Measurements from ENCODE around the gene HCN4. TPM values are rescaled to one million over a fixed set of nuclear protein-coding genes. Genes with fewer than 3 reads are reported as not detected.

The HCN4 gene
- total RNA-seq, 1 donor from 2014 or later: 4.1 TPM

DNA sequence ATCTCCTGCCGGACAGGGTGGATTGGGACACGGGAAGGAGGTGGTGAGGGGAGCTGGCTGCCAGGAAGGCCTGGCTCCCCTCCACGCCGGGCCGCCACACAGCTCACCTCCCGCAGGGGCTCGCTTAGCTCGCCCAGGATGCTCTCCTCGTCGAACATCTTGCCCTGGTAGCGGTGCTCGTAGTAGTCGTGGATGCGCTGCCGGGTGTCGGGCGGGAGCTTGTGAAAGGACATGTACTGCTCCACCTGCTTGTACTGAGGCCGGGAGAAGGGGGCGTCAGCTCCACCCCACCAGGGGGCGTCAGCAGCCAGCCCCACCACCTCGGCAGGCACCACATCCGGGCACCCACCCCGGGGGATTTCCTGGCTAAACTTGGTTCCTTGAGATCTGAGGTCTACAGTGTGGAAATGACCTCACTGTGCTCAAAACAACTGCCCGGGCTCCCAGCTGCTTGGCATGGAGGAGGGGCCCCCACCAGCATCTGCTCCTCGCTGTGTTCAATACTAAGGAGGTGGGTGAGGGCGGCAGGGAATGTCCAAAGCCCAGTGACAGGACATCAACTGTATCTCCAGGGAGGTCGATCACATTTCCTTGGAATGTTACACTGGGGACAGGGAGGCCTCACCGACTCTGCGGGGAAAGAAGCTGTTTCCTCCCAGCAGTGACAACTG lies 43.4 kb downstream of the HCN4 start:
- no peaks in the 10 kb centered on the region for H3K27me3 Mint-ChIP-seq (ENCODE audit: low read depth)

DNA sequence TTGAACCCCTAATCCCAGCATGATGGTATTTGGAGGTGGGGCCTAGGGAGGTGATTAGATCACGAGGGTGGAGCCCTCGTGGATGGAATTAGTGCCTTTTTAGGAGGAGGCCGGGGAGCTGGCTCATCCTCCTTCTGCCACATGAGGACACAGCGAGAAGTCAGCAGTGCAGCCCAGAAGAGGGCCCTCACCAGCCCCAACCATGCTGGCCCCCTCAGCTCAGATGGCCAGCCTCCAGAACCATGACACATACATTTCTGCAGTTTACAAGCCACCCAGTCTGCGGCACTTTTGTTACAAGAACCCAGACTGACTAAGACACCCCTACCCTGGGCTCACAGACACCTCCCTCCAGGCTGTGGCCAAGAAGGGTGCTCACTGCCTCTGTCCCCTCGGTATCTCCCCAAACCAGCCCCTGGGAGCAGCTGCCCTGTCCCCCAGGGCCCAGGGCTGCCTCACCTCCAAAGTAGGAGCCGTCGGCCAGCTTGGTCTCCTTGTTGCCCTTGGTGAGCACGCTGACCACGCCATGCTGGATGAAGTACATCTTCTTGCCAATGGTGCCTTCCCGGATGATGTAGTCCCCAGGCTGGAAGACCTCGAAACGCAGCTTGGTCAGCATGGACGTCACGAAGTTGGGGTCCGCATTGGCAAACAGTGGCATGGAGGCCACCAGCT lies 44.1 kb downstream of the HCN4 start:
- DNase-seq (ENCODE audit: low read depth, low spot score): no peak
- Mint-ChIP-seq H3K27me3 (ENCODE audit: low read depth) (no peaks in the 10 kb centered on the region), H3K4me3 (no peak overlapping the region), H3K9me3 (no peaks in the 10 kb centered on the region), H3K36me3 (ENCODE audit: low read depth) (no peaks in the 10 kb centered on the region), H3K27ac (ENCODE audit: unreplicated experiment) (no peak overlapping the region), H3K4me1 (peaks cover 8% of the 10 kb centered on the region)
- TF ChIP-seq, protein P1, sequence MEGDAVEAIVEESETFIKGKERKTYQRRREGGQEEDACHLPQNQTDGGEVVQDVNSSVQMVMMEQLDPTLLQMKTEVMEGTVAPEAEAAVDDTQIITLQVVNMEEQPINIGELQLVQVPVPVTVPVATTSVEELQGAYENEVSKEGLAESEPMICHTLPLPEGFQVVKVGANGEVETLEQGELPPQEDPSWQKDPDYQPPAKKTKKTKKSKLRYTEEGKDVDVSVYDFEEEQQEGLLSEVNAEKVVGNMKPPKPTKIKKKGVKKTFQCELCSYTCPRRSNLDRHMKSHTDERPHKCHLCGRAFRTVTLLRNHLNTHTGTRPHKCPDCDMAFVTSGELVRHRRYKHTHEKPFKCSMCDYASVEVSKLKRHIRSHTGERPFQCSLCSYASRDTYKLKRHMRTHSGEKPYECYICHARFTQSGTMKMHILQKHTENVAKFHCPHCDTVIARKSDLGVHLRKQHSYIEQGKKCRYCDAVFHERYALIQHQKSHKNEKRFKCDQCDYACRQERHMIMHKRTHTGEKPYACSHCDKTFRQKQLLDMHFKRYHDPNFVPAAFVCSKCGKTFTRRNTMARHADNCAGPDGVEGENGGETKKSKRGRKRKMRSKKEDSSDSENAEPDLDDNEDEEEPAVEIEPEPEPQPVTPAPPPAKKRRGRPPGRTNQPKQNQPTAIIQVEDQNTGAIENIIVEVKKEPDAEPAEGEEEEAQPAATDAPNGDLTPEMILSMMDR (conservative IDR thresholded peaks at IDR 0.05): no peak

More for the DNA sequence above, 43.4 kb downstream of the HCN4 start:
- TF ChIP-seq, protein P1 (conservative IDR thresholded peaks at IDR 0.05): peak; percentile 18
- Mint-ChIP-seq H3K27ac (ENCODE audit: unreplicated experiment) (no peak overlapping the region), H3K9me3 (no peaks in the 10 kb centered on the region), H3K4me3 (no peak overlapping the region), H3K4me1 (peaks cover 8% of the 10 kb centered on the region), H3K36me3 (ENCODE audit: low read depth) (no peaks in the 10 kb centered on the region)
- no peak for DNase-seq (ENCODE audit: low read depth, low spot score)

DNA sequence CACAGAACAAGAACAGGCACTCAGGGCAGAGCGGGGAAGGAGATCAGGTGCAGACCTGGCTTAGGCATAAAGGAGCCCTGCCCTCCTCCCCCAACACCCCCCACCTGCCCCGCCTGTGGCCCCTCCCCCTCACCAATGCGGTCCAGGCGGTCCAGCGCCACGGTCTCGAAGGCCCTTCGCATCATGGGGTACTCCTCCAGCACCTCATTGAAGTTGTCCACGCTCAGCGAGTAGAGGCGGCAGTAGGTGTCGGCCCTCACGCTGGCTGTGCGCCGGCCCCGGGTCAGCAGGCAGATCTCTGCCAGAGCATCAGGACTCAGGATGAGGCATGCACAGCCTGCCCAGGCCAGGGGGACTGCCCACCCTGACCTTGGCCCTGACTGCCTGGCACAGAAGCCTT lies 44.8 kb downstream of the HCN4 start:
- TF ChIP-seq, protein P1 (conservative IDR thresholded peaks at IDR 0.05): no peak

DNA sequence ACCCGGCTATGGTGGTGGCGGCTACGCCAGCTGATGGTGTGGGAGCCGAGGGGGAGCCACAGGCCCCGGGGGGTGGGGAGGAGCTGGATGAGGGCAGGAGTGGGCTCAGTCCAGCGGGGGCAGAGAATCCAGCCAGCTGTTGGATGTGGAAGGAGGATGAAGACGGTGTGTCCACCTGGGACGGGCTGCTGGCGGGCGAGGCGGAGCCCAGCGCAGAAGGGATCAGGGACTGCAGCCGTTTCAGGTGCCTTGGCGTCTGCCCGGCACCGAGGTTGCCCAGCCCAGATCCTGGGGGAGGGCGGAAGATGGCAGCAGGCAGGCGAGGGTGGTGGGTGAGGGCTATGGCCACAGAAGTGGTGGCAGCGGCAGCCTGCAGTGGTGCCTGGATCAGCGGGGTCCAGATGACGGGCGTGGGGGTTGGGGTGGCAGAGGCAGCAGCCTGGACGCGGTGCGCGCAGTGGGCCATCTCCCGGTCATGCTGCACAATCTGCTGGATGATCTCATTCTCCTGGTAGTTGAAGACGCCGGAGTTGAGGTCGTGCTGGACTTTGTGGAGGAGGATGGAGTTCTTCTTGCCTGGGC lies 45.3 kb downstream of the HCN4 start:
- no peaks in the 10 kb centered on the region for H3K36me3 Mint-ChIP-seq (ENCODE audit: low read depth)
- DNase-seq (ENCODE audit: low read depth, low spot score): no peak
- TF ChIP-seq, protein P1 (conservative IDR thresholded peaks at IDR 0.05): no peak
- H3K27me3 Mint-ChIP-seq (ENCODE audit: low read depth): peaks cover 2% of the 10 kb centered on the region
- H3K4me1 Mint-ChIP-seq: peaks cover 11% of the 10 kb centered on the region
- no peak overlapping the region for H3K4me3 Mint-ChIP-seq
- no peak overlapping the region for H3K27ac Mint-ChIP-seq (ENCODE audit: unreplicated experiment)
- no peaks in the 10 kb centered on the region for H3K9me3 Mint-ChIP-seq

More for the DNA sequence above, 44.8 kb downstream of the HCN4 start:
- H3K4me1 Mint-ChIP-seq: peaks cover 11% of the 10 kb centered on the region
- H3K27ac Mint-ChIP-seq (ENCODE audit: unreplicated experiment): no peak overlapping the region
- no peaks in the 10 kb centered on the region for H3K36me3 Mint-ChIP-seq (ENCODE audit: low read depth)
- no peak overlapping the region for H3K4me3 Mint-ChIP-seq
- no peak for DNase-seq (ENCODE audit: low read depth, low spot score)
- H3K27me3 Mint-ChIP-seq (ENCODE audit: low read depth): peaks cover 2% of the 10 kb centered on the region
- H3K9me3 Mint-ChIP-seq: no peaks in the 10 kb centered on the region

DNA sequence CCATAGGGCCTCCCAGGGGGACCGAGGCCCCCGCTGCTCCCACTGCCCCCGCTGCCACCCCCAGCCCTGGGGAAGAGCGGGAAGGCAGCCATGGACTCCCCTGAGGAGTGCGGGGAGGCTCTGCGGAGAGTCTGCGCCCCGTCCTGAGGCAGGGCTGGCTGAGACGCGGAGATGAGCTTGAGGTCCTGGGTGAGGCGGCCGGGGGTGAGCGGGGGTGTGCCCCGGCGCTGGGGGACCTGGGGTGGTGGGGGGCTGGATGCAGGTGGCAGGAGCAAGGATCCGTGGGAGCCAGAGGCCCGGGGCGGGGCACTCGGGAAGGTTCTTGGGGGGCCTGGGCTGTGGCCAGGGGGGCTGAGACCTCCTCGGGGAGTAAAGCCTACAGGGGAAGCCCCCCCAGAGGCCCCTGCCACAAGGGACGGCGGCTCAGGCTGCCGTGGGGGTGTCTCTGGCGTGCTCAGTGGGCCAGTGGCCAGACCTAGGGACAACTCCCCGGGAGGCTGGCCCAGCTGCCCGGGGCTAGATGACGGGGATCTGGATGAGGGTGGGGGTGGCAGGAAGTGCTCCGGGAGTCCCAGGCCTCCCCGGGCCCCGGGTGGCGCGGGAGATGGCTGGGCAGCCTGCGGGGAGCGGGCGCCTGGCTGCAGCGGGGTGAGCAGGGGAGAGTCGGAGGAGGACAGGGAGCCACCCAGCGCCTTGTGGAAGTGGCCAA lies 45.9 kb downstream of the HCN4 start:
- no peak overlapping the region for H3K4me3 Mint-ChIP-seq
- no peaks in the 10 kb centered on the region for H3K36me3 Mint-ChIP-seq (ENCODE audit: low read depth)
- peaks cover 11% of the 10 kb centered on the region for H3K4me1 Mint-ChIP-seq
- H3K27ac Mint-ChIP-seq (ENCODE audit: unreplicated experiment): no peak overlapping the region
- TF ChIP-seq, protein P1 (conservative IDR thresholded peaks at IDR 0.05): no peak
- no peaks in the 10 kb centered on the region for H3K9me3 Mint-ChIP-seq
- DNase-seq (ENCODE audit: low read depth, low spot score): no peak
- peaks cover 2% of the 10 kb centered on the region for H3K27me3 Mint-ChIP-seq (ENCODE audit: low read depth)

Measured in neural crest cell (in vitro differentiated cells).